ENCODE results near the gene ITGB1. TPM values are rescaled to one million over a fixed set of nuclear protein-coding genes. Genes with fewer than 3 reads are reported as not detected.
"Not testable (repeated sequence)": the region's sequence is repeated elsewhere in the genome, so short reads cannot be mapped to it uniquely, and the experiment has no call there.

The ITGB1 gene
- total and polyA plus RNA-seq, 9 of the 15 experiments (the other 6 are each of a cell fraction or from before 2014, with no cell fraction given) = 40.2 to 194 (median 155) TPM

DNA sequence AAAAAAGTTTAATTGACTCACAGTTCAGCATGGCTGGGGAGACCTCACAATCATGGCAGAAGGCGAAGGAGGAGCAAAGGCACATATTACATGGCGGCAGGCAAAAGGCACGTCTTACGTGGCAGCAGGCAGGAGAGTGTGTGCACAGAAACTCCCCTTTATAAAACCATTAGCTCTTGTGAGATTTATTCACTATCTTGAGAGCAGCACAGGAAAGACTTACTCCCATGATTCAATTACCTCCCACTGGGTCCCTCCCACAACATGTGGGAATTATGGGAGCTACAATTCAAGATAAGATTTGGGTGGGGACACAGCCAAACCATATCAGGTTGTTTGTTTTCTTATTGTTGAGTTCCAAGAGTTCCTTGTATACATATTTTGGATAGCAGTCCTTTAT lies 34.3 kb upstream of the ITGB1 start:
- H3K4me2 ChIP-seq (ENCODE audit: insufficient read depth, low read length); H3K27ac ChIP-seq (ENCODE audit: extremely low read depth, low read depth, low read length); H4K20me1 ChIP-seq (replicated peaks; ENCODE audit: control insufficient read depth, insufficient read depth, low read length); H3K9me1 ChIP-seq (ENCODE audit: control insufficient read depth, insufficient read depth, low read length); H2AFZ ChIP-seq (ENCODE audit: low read depth, low read length); H3K4me1 ChIP-seq (replicated peaks in 1 of 2; ENCODE audit: control insufficient read depth in 2 of 2, insufficient read depth in 2 of 2, low read length in 2 of 2); H3K36me3 ChIP-seq (ENCODE audit: control insufficient read depth, insufficient read depth, low read length); in situ Hi-C loops (cut with MboI); H3K27me3 ChIP-seq (ENCODE audit: control insufficient read depth in 2 of 2, insufficient read depth in 2 of 2, low read length in 2 of 2); H3K9ac ChIP-seq (ENCODE audit: insufficient read depth in 1 of 2, low read depth in 2 of 2, low read length in 2 of 2); intact Hi-C loops (cut with micrococcal nuclease); DNase-seq (ENCODE audit: extremely low read depth in 1 of 4, low spot score in 3 of 4); H3K79me2 ChIP-seq (ENCODE audit: control insufficient read depth, insufficient read depth, low read length); H3K9me3 ChIP-seq (replicated peaks; ENCODE audit: control insufficient read depth, insufficient read depth, low read depth, low read length); FAIRE-seq; ATAC-seq; H3K4me3 ChIP-seq; POLR2A ChIA-PET; BruUV-seq (replicated peaks): not testable (repeated sequence)
- TF ChIP-seq, protein P1, sequence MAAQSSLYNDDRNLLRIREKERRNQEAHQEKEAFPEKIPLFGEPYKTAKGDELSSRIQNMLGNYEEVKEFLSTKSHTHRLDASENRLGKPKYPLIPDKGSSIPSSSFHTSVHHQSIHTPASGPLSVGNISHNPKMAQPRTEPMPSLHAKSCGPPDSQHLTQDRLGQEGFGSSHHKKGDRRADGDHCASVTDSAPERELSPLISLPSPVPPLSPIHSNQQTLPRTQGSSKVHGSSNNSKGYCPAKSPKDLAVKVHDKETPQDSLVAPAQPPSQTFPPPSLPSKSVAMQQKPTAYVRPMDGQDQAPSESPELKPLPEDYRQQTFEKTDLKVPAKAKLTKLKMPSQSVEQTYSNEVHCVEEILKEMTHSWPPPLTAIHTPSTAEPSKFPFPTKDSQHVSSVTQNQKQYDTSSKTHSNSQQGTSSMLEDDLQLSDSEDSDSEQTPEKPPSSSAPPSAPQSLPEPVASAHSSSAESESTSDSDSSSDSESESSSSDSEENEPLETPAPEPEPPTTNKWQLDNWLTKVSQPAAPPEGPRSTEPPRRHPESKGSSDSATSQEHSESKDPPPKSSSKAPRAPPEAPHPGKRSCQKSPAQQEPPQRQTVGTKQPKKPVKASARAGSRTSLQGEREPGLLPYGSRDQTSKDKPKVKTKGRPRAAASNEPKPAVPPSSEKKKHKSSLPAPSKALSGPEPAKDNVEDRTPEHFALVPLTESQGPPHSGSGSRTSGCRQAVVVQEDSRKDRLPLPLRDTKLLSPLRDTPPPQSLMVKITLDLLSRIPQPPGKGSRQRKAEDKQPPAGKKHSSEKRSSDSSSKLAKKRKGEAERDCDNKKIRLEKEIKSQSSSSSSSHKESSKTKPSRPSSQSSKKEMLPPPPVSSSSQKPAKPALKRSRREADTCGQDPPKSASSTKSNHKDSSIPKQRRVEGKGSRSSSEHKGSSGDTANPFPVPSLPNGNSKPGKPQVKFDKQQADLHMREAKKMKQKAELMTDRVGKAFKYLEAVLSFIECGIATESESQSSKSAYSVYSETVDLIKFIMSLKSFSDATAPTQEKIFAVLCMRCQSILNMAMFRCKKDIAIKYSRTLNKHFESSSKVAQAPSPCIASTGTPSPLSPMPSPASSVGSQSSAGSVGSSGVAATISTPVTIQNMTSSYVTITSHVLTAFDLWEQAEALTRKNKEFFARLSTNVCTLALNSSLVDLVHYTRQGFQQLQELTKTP (IDR thresholded peaks at IDR 0.05; ENCODE audit: low read depth in 1 of 2, partially characterized antibody in 2 of 2) = peak in 1 of 2 experiments; percentile 53
- TF ChIP-seq CC2D1A (IDR thresholded peaks at IDR 0.05) (0 out of 2 replicates have a peak, but pooled peaks have one; percentile 27), ZNF431 (CRISPR knock-in tag; IDR thresholded peaks at IDR 0.05) (peak; percentile 92)
- TF ChIP-seq, protein P2, sequence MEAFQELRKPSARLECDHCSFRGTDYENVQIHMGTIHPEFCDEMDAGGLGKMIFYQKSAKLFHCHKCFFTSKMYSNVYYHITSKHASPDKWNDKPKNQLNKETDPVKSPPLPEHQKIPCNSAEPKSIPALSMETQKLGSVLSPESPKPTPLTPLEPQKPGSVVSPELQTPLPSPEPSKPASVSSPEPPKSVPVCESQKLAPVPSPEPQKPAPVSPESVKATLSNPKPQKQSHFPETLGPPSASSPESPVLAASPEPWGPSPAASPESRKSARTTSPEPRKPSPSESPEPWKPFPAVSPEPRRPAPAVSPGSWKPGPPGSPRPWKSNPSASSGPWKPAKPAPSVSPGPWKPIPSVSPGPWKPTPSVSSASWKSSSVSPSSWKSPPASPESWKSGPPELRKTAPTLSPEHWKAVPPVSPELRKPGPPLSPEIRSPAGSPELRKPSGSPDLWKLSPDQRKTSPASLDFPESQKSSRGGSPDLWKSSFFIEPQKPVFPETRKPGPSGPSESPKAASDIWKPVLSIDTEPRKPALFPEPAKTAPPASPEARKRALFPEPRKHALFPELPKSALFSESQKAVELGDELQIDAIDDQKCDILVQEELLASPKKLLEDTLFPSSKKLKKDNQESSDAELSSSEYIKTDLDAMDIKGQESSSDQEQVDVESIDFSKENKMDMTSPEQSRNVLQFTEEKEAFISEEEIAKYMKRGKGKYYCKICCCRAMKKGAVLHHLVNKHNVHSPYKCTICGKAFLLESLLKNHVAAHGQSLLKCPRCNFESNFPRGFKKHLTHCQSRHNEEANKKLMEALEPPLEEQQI (IDR thresholded peaks at IDR 0.05) = peak; percentile 73; the same call in 1 of the 2 replicates
- CTCF ChIA-PET (ENCODE audit: low intra/inter-chr PET ratio) = interaction anchor here (0.7 kb wide), 1 partner anchor 16 kb away, joined by 3 read pairs; no protein-coding TSS in a partner anchor
- WGBS (ENCODE audit: insufficient coverage, low coverage, missing lambda C conversion rate) = 93% methylated on average over 4 of the region's 4 CpGs
